Right lobe of liver (tissue), 6 donors: ENCODE data around the gene DPP7. TPM values are rescaled to one million over a fixed set of nuclear protein-coding genes. Genes with fewer than 3 reads are reported as not detected.
"Not testable (repeated sequence)": the region's sequence is repeated elsewhere in the genome, so short reads cannot be mapped to it uniquely, and the experiment has no call there.

Source experiments
- ATAC-seq, 4 donors: fragments of 200-7000 bp; cut with Tn5 transposase; one replicate each; pipeline ENCODE4 v1.9.1; 2020; ENCODE audit warnings: mild to moderate bottlenecking in 4 of 4, moderate library complexity in 4 of 4
- DNase-seq, 3 donors: peaks; one replicate each; pipeline ENCODE4 v3.0.0-alpha.2; 2020
- H3K27ac ChIP-seq, 3 donors: fragments of 200-600 bp; one replicate each; pipeline ENCODE4 v1.8.0; 2022
- H3K27me3 ChIP-seq, 2 donors: fragments of 200-600 bp; one replicate each; pipeline ENCODE4 v1.8.0; 2022
- H3K36me3 ChIP-seq, 4 donors: fragments of 200-600 bp; sonication (generic) in 1 of 4; one replicate each; pipeline versions ENCODE4 v1.5.1 to v1.8.0; 2017 to 2022; ENCODE audit warnings: control low read depth in 1 of 4
- H3K4me1 ChIP-seq, 4 donors: fragments of 200-600 bp; sonication (generic) in 1 of 4; one replicate each; pipeline versions ENCODE4 v1.5.1 to v1.8.0; 2017 to 2022; ENCODE audit warnings: control low read depth in 1 of 4
- H3K4me3 ChIP-seq, 3 donors: fragments of 200-600 bp; one replicate each; pipeline ENCODE4 v1.8.0; 2022
- H3K9me3 ChIP-seq, 4 donors: fragments of 200-600 bp; sonication (generic) in 1 of 4; one replicate each; pipeline versions ENCODE4 v1.5.1 to v1.8.0; 2017 to 2022; ENCODE audit warnings: control low read depth in 1 of 4
- POLR2A ChIP-seq: fragments of 450-650 bp; IDR thresholded peaks from one replicate; pipeline ENCODE4 v1.6.1; 2017; ENCODE audit warnings: antibody characterized with exemption, mild to moderate bottlenecking
- WGBS: methylation state at CpG from one replicate; pipeline ENCODE4 v1.1.6; 2018; ENCODE audit warnings: low coverage, low lambda C conversion rate; ENCODE audit not compliant: insufficient coverage; ENCODE audit errors: missing lambda C conversion rate; 5-methylcytosine and 5-hydroxymethylcytosine counted together
- intact Hi-C, 2 donors: fragments of 100-400 bp; cut with DNase I; formaldehyde crosslinking; loops; one replicate each; pipeline versions ENCODE4 v1.11.2 to v1.14.1; 2022
- total RNA-seq, 6 experiments: library from RNA; depleted of rRNA in 2 of 6; stranded (reverse); fragments of >200 nt in 2 of 6; fragmentation: NEBNext Ultra II Directional in 3 of 6; extraction: Animal tissue kit (Norgen Biotek cat#: 25700) in 3 of 6; gene quantifications; one replicate each; pipeline versions ENCODE4 v1.1.0 to v1.2.4, GENCODE V29; 2016 to 2023
- TF ChIP-seq, protein P1 (sequence below), 4 donors: fragments of 200-600 bp in 3 of 4; fragments of 450-650 bp in 1 of 4; IDR thresholded peaks; one replicate each; pipeline versions ENCODE4 v1.5.1 to v1.8.0; 2016 to 2022; ENCODE audit warnings: antibody characterized with exemption in 4 of 4, mild to moderate bottlenecking in 2 of 4
- donor health status: DM: no; HTN: yes; CAD: no.
- donor health status: DM: no; HTN: no; CAD: no.
- donor health status: DM: no; HTN: no; CAD: no.
- donor health status: DM: no; HTN: yes; CAD: no.
- donor health status: DM: no; HTN: yes; CAD: no.

The DPP7 gene
- total RNA-seq, 6 experiments from 2014 or later = 62.2 to 86.2 (median 66.2) TPM

GRCh38 chr9:137138058-137138721 lies 23.7 kb upstream of the DPP7 start:
- intact Hi-C loops = no loop called here
- Histone ChIP-seq H3K27ac (no peak overlapping the region), H3K4me3 (no peak overlapping the region), H3K36me3 (no peaks in the 10 kb centered on the region), H3K4me1 (no peaks in the 10 kb centered on the region), H3K27me3 (peaks cover 0 to 10% of the 10 kb centered on the region in 2 donors), H3K9me3 (no peaks in the 10 kb centered on the region)
- TF ChIP-seq, protein P1, sequence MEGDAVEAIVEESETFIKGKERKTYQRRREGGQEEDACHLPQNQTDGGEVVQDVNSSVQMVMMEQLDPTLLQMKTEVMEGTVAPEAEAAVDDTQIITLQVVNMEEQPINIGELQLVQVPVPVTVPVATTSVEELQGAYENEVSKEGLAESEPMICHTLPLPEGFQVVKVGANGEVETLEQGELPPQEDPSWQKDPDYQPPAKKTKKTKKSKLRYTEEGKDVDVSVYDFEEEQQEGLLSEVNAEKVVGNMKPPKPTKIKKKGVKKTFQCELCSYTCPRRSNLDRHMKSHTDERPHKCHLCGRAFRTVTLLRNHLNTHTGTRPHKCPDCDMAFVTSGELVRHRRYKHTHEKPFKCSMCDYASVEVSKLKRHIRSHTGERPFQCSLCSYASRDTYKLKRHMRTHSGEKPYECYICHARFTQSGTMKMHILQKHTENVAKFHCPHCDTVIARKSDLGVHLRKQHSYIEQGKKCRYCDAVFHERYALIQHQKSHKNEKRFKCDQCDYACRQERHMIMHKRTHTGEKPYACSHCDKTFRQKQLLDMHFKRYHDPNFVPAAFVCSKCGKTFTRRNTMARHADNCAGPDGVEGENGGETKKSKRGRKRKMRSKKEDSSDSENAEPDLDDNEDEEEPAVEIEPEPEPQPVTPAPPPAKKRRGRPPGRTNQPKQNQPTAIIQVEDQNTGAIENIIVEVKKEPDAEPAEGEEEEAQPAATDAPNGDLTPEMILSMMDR (IDR thresholded peaks at IDR 0.05) = no peak
- TF ChIP-seq POLR2A = no peak
- WGBS = 10% methylated on average over 14 of the region's 25 CpGs
- DNase-seq = no peak
- no peak for ATAC-seq

- TF ChIP-seq, protein P1 (IDR thresholded peaks at IDR 0.05) = no peak
- no peak for TF ChIP-seq POLR2A
- H3K27me3 ChIP-seq = peaks cover 0 to 10% of the 10 kb centered on the region in 2 donors
Measured at GRCh38 chr9:137136881-137137607, 22.5 kb upstream of the DPP7 start.

DNA sequence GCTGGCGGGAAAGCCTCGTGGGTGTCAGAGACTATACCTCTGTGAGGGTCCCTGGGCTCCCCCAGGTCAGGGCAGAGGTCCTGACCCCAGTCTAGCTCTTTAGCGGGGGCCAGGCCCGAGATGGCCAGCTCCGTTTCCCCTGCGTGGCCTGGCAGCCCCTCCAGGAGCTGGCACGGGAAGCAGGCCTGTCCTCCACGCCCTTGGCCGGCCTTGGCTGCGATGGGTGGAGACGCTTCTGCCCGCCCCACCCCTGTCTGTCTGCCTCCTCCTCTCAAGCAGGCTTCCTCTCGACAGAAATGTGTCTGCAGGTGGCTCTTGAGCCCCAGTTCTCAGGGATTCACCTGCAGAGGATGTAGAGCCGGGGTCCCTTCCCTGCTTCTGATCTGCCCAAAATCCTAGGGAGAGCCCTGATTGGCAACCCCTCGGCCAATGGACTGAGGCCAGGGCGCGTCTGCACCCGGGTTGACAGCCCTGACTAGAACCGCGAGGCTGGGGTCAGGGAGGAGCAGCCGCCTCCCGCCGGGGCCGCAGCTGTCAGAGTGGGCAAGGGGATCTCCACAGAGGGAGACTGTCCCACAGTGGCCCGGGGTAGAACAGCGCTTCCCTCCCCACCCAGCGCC lies 21.8 kb upstream of the DPP7 start:
- no peaks in the 10 kb centered on the region for H3K36me3 ChIP-seq
- no peak overlapping the region for H3K27ac ChIP-seq
- TF ChIP-seq, protein P1 (IDR thresholded peaks at IDR 0.05) = no peak
- no peak for TF ChIP-seq POLR2A
- intact Hi-C loops = no loop called here
- WGBS = 0% methylated on average over 2 of the region's 27 CpGs
- ATAC-seq (no peak), DNase-seq (no peak)
- H3K4me1 ChIP-seq = no peaks in the 10 kb centered on the region
- no peaks in the 10 kb centered on the region for H3K9me3 ChIP-seq
- peaks cover 0 to 10% of the 10 kb centered on the region in 2 donors for H3K27me3 ChIP-seq
- no peak overlapping the region for H3K4me3 ChIP-seq

More at GRCh38 chr9:137136881-137137607, 22.5 kb upstream of the DPP7 start:
- H3K27ac ChIP-seq = no peak overlapping the region
- no peak overlapping the region for H3K4me3 ChIP-seq
- no peaks in the 10 kb centered on the region for H3K36me3 ChIP-seq
- H3K4me1 ChIP-seq = no peaks in the 10 kb centered on the region
- WGBS = 68% methylated on average over 11 of the region's 23 CpGs
- DNase-seq (no peak), ATAC-seq (no peak)
- no peaks in the 10 kb centered on the region for H3K9me3 ChIP-seq
- intact Hi-C loops = no loop called here

DNA sequence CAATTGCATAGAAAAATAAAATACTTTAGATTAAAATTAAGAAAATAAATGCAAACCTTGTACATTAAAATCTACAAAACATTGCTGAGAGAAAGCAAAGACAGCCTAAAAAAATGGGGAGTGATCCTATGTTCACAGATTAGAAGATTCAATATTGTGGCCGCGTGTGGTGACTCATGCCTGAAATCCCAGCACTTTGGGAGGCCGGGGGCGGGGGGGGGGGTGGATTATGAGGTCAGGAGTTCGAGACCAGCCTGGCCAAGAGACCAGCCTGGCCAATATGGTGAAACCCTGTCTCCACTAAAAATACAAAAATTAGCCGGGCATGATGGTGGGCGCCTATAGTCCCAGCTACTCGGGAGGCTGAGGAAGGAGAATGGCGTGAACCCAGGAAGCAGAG lies 20.6 kb upstream of the DPP7 start:
- DNase-seq, H3K27ac ChIP-seq, H3K9me3 ChIP-seq, H3K36me3 ChIP-seq, H3K4me1 ChIP-seq, H3K27me3 ChIP-seq, intact Hi-C loops, ATAC-seq, H3K4me3 ChIP-seq: not testable (repeated sequence)
- 64% methylated on average over 9 of the region's 9 CpGs for WGBS

DNA sequence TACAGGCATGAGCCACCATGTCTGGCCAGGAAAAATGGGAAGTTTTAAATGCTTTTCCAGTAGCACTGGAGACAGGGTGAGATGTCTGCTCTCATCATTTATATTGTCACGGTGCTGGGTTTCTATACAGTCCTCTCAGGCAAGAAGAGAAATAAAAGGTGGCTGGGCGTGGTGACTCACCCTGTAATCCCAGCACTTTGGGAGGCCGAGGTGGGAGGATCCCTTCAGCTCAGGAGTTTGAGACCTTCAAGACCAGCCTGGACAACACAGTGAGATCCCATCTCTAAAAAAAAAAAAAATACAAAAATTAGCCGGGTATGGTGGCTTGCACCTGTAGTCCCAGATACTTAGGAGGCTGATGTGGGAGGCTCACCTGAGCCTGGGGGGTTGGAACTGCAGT lies 19.7 kb upstream of the DPP7 start:
- no peaks in the 10 kb centered on the region for H3K36me3 ChIP-seq
- 65% methylated on average over 4 of the region's 4 CpGs for WGBS
- intact Hi-C loops = no loop called here
- no peaks in the 10 kb centered on the region for H3K4me1 ChIP-seq
- peaks cover 0 to 10% of the 10 kb centered on the region in 2 donors for H3K27me3 ChIP-seq
- H3K4me3 ChIP-seq = no peak overlapping the region
- DNase-seq (no peak), ATAC-seq (no peak)
- H3K9me3 ChIP-seq = no peaks in the 10 kb centered on the region
- TF ChIP-seq, protein P1 (IDR thresholded peaks at IDR 0.05) = no peak
- no peak for TF ChIP-seq POLR2A
- H3K27ac ChIP-seq = no peak overlapping the region
